ENCODE results near the gene ERICH3. TPM values are rescaled to one million over a fixed set of nuclear protein-coding genes. Genes with fewer than 3 reads are reported as not detected.

Gene ERICH3
- polyA plus RNA-seq, 1 donor from 2014 or later = 0.27 TPM

DNA sequence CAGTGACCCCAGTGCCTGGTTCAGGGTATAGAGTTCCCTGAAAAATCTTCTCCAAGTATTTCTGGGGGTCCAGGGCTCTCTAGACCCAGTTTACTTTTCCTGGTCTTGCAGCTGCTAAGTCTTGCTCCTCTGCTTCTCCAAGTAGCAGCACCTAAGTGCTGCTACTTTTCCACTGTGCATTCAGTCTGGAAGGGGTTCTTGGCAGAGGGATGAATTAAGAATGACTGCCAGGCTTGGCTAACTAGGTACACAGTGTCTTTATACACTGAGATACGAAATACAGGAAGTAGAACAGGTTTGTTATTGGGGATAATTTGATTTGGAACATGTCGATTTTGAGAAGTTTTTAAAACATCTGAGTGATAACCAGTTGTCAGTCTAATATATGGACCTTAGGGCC, 24.2 kb upstream of the ERICH3 start:
- Histone ChIP-seq H3K27me3 (ENCODE audit: insufficient read depth, low read depth, low read length) (no peaks in the 10 kb centered on the region), H3K79me2 (replicated peaks; ENCODE audit: insufficient read depth, low read length) (no peaks in the 10 kb centered on the region), H3K9me2 (ENCODE audit: insufficient read depth, low read length) (no peaks in the 10 kb centered on the region), H3K9ac (ENCODE audit: low read length) (no peak overlapping the region), H3K4me3 (ENCODE audit: low read length) (no peak overlapping the region), H3K4me2 (ENCODE audit: low read length) (no peak overlapping the region), H3K9me3 (ENCODE audit: low read length) (no peaks in the 10 kb centered on the region), H4K20me1 (ENCODE audit: insufficient read depth) (no peaks in the 10 kb centered on the region), H3K36me3 (ENCODE audit: insufficient read depth, low read length) (no peaks in the 10 kb centered on the region), H3K27ac (ENCODE audit: low read length) (no peak overlapping the region), H3F3A (ENCODE audit: insufficient read depth, low read length, poor library complexity, severe bottlenecking) (no peaks in the 10 kb centered on the region), H2AFZ (ENCODE audit: low read depth, low read length) (no peak overlapping the region)
- TF ChIP-seq TAF1 (IDR thresholded peaks at IDR 0.05; ENCODE audit: low read depth) (no peak), RAD21 (conservative IDR thresholded peaks at IDR 0.05) (no peak), MXI1 (conservative IDR thresholded peaks at IDR 0.05; ENCODE audit: poor library complexity, severe bottlenecking) (no peak), EP300 (conservative IDR thresholded peaks at IDR 0.05; ENCODE audit: poor library complexity, severe bottlenecking) (no peak), POLR2AphosphoS5 (IDR thresholded peaks at IDR 0.05) (no peak), SMC3 (conservative IDR thresholded peaks at IDR 0.05; ENCODE audit: poor library complexity) (no peak), EZH2 (IDR thresholded peaks at IDR 0.05; ENCODE audit: borderline replicate concordance, insufficient read depth, low read length, poor library complexity, severe bottlenecking) (no peak)
- TF ChIP-seq, protein P1, sequence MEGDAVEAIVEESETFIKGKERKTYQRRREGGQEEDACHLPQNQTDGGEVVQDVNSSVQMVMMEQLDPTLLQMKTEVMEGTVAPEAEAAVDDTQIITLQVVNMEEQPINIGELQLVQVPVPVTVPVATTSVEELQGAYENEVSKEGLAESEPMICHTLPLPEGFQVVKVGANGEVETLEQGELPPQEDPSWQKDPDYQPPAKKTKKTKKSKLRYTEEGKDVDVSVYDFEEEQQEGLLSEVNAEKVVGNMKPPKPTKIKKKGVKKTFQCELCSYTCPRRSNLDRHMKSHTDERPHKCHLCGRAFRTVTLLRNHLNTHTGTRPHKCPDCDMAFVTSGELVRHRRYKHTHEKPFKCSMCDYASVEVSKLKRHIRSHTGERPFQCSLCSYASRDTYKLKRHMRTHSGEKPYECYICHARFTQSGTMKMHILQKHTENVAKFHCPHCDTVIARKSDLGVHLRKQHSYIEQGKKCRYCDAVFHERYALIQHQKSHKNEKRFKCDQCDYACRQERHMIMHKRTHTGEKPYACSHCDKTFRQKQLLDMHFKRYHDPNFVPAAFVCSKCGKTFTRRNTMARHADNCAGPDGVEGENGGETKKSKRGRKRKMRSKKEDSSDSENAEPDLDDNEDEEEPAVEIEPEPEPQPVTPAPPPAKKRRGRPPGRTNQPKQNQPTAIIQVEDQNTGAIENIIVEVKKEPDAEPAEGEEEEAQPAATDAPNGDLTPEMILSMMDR (IDR thresholded peaks at IDR 0.05; ENCODE audit: poor library complexity, severe bottlenecking) = no peak
- TF ChIP-seq, protein P2, sequence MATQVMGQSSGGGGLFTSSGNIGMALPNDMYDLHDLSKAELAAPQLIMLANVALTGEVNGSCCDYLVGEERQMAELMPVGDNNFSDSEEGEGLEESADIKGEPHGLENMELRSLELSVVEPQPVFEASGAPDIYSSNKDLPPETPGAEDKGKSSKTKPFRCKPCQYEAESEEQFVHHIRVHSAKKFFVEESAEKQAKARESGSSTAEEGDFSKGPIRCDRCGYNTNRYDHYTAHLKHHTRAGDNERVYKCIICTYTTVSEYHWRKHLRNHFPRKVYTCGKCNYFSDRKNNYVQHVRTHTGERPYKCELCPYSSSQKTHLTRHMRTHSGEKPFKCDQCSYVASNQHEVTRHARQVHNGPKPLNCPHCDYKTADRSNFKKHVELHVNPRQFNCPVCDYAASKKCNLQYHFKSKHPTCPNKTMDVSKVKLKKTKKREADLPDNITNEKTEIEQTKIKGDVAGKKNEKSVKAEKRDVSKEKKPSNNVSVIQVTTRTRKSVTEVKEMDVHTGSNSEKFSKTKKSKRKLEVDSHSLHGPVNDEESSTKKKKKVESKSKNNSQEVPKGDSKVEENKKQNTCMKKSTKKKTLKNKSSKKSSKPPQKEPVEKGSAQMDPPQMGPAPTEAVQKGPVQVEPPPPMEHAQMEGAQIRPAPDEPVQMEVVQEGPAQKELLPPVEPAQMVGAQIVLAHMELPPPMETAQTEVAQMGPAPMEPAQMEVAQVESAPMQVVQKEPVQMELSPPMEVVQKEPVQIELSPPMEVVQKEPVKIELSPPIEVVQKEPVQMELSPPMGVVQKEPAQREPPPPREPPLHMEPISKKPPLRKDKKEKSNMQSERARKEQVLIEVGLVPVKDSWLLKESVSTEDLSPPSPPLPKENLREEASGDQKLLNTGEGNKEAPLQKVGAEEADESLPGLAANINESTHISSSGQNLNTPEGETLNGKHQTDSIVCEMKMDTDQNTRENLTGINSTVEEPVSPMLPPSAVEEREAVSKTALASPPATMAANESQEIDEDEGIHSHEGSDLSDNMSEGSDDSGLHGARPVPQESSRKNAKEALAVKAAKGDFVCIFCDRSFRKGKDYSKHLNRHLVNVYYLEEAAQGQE (IDR thresholded peaks at IDR 0.05; ENCODE audit: borderline replicate concordance) = no peak

DNA sequence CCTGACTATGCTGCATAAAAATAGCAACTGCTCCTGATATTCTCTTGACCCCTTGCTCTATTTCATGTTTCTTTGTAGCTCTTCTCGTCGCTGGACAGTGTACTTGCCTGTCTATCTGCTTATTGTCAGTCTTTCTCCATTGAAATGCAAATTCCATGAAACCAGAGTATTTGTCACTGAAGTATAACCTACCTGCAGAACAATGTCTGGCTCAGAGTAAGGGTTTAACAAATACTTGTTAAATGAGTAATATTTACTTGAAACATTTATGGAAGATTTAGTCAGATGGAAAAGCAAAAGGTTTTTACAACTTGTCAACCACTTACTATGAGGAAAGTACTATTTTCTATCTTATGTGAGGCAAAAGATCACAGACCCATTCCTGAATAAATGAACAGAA, 19.9 kb upstream of the ERICH3 start:
- Histone ChIP-seq H2AFZ (ENCODE audit: low read depth, low read length) (no peak overlapping the region), H3K9me3 (ENCODE audit: low read length) (no peaks in the 10 kb centered on the region), H3K9me2 (ENCODE audit: insufficient read depth, low read length) (no peaks in the 10 kb centered on the region), H3K27me3 (ENCODE audit: insufficient read depth, low read depth, low read length) (no peaks in the 10 kb centered on the region), H3K36me3 (ENCODE audit: insufficient read depth, low read length) (no peaks in the 10 kb centered on the region), H3F3A (ENCODE audit: insufficient read depth, low read length, poor library complexity, severe bottlenecking) (peaks cover 3% of the 10 kb centered on the region), H3K79me2 (replicated peaks; ENCODE audit: insufficient read depth, low read length) (no peaks in the 10 kb centered on the region), H3K4me3 (ENCODE audit: low read length) (no peak overlapping the region), H3K27ac (ENCODE audit: low read length) (no peak overlapping the region), H3K9ac (ENCODE audit: low read length) (no peak overlapping the region), H3K4me2 (ENCODE audit: low read length) (no peak overlapping the region), H4K20me1 (ENCODE audit: insufficient read depth) (no peaks in the 10 kb centered on the region)
- TF ChIP-seq EZH2 (IDR thresholded peaks at IDR 0.05; ENCODE audit: borderline replicate concordance, insufficient read depth, low read length, poor library complexity, severe bottlenecking) (no peak), SMC3 (conservative IDR thresholded peaks at IDR 0.05; ENCODE audit: poor library complexity) (no peak), RAD21 (conservative IDR thresholded peaks at IDR 0.05) (no peak)
- TF ChIP-seq, protein P2 (IDR thresholded peaks at IDR 0.05; ENCODE audit: borderline replicate concordance) = no peak
- TF ChIP-seq, protein P1 (IDR thresholded peaks at IDR 0.05; ENCODE audit: poor library complexity, severe bottlenecking) = no peak

Measured in neural cell (in vitro differentiated cells).